Measurements from ENCODE around the gene ZBTB3. TPM values are rescaled to one million over a fixed set of nuclear protein-coding genes. Genes with fewer than 3 reads are reported as not detected.

ZBTB3 gene
- 14.1 and 17.4 TPM in 2 replicates for total RNA-seq

DNA sequence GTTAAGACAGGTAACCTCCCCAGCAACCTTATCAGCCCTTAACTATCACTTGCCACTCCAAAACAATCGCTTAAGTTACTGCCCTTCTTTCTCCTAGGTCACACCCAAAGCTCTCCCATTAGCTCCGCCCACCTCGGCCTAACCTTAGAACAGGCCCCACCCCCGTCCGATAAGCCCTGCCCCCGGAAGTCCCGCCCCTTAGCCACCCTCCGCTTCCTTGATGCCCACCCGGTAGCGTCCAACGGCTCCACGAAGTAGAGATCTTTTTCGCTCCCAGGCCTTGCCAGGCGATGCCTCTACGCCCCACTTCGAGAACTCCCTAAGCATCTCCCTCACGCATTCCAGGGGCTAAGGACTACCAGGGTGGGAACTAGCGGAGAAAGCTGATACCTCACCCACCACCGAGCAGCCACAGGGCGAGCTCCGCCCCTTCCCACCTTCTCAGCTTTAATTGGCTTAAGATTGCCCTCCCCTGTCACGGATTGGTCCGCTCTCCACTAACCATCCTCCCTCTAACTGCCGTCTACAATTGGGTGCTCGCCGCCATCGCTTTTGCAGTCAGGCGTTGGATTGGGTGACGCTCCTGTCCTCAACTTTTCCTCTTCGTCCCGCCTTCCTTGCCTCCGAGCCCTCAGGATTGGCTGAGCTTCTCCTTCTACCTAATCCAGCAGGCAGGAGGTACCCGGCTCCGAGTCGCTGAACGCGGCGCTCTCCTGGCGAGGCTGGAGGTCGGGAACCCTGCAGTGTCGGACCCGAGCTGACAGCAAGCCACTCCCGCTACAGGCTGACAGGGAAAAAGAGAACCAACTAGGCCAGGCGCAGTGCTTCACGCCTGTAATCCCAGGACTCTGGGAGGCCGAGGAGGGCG is at the start of gene ZBTB3:
TSS of gene ZBTB3 (minus strand) at position 425 of the 868 bp plus-strand sequence. CDS start 496 bp downstream, outside the sequence.

DNA sequence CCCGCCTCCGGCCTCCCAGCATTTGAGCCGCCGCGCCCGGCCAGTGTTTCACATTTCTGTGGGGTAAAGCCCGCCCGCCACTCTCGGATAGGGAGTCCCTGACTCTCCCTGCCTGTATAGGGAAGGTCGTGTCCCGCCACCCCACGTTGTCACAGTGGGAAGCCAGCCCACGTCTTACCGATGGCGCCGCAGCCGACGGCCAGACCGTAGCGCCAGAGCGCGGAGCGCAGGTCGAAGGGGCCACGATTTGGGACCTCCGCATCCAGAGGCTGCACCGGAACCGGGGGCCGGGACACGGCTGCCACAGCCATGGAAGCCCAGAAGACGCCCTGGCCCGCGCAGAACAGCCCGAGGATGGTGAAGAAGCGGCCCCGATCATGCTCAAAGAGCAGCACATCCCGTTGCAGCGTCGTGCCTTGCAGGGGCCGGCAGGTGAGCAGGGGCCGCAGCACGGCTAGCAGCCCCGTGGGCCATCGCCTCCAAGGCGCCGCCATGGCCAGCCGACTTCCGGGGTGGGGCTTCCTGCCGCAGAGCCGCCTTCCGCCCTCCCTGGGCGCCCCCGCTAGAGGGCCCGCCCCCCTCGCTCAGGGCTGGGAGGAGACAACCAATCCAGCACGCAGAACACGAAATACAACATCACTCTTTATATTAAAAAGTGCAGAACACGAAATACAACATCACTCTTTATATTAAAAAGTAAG is 37.7 kb upstream of the ZBTB3 start, which contains the start of gene TMEM223:
TSS of gene TMEM223 (minus strand) at position 506 of the 701 bp plus-strand sequence. CDS start at position 494, 12 bp downstream.

DNA sequence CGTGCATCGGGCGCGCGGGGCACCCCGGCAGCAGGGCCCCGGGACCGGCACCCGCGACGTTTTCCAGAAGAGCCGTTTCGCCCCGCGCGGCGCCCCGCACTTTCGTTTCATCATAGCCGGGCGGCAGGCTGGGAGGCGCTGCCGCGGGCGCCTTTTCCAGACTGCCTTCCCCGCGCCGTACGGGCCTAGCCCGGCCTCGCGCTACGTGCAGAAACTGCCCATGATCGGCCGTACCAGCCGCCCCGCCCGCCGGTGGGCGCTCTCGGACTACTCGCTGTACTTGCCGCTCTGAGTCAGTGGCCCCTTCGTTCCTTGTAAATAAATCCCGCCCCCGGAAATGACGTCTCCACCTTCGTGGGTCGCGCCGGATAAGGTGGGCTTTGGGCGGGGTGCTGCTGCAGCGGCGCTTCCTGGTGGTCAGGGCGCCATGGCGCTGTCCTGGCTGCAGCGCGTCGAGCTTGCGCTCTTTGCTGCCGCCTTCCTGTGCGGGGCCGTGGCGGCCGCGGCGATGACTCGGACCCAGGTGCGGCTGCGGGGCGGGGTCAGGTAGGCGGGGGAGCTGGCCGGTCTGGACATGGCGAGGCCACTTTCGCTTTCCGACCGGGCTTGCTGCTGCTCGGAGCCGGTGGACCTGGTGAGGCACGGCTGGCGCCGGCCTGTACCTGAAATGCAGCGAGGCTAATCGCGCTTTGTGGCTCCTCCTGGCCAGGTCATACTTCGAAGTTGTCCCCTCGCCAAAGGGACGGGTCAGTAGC is 33.2 kb upstream of the ZBTB3 start, which contains the start of gene TMEM179B:
TSS of gene TMEM179B (plus strand) at position 398 of the 755 bp plus-strand sequence. CDS start at position 428, 30 bp downstream.

DNA sequence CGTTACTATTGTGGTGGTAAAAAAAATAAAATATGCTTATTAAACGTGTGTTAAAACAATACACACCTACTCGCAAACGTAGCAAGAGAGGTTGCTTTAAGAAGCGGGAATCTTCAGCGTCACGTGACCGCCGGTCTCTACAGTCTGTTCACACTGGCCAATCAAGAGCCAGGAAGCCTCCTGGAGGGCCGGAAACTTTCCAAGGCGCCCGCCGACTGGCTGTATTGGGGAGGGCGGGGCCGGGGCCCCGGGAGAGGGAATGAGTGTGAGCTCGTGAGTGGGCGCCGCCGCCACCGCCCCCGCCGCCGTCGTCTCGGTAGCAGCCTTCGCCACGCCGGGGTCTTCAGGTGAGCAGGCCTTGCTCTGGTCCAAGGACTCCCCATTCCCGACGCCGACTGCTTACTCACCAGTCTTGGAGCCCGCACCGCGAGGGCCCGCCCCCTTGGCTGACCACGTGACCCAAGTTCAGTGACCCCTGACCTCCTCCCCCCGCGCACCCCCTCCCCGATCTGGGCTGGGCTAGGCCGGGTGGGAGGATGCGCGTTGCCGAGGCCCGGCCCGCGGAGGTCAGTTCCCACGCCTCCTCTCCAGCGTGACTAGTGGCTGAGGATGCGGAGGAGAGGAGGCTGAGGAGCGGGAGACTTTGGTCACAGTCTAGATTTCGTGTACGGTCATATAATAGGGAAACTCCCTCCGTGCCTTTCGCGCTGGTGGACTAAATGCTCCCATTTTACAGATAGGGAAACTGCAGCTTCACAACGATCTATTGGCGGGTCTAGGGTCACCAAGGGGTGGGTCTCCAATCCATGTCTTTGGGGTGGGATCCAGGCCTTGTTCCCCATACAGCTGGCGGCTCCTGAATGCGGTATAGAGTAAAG is 17.4 kb upstream of the ZBTB3 start, which contains the start of gene TAF6L:
TSS of gene TAF6L (plus strand) at position 253 of the 878 bp plus-strand sequence. CDS start 4,388 bp downstream, outside the sequence.

DNA sequence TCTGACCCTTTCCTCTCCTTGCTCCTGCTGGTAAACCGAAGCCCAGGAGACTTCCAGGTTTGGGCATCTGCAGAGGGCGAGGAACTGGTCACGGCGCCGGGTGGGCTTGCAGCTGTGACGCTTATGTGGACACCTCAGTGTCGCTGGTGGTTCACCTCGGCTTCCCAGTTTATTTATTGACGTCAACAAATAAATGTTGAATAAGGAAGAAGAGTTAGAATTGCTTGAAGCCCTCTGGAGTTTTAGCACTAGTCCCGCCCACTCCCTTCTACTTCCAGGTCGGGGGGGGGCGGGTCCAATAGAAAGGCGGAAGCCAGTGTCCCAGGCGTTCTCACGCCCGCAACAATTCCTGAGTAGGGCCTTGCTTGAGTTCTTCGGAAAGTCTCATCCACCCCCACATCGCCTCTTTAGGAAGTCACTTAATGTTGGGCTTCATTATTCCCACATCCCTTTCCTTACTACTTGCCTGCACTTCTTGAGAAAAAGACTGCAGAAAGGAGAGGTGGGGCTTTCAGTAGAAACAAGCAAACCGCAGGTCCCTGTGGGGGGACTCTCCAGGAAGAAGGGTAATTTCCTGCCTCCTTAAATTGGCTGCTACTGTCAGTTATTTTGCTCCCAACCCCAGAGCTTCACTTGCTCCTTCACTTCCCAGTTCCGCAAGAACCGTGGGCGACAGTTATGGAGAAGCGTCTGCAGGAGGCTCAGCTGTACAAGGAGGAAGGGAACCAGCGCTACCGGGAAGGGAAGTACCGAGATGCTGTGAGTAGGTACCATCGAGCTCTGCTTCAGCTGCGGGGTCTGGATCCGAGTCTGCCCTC is 25.6 kb downstream of the ZBTB3 start, which contains the start of gene TTC9C:
TSS of gene TTC9C (plus strand) at position 316 of the 818 bp plus-strand sequence. CDS start at position 679, 363 bp downstream.

DNA sequence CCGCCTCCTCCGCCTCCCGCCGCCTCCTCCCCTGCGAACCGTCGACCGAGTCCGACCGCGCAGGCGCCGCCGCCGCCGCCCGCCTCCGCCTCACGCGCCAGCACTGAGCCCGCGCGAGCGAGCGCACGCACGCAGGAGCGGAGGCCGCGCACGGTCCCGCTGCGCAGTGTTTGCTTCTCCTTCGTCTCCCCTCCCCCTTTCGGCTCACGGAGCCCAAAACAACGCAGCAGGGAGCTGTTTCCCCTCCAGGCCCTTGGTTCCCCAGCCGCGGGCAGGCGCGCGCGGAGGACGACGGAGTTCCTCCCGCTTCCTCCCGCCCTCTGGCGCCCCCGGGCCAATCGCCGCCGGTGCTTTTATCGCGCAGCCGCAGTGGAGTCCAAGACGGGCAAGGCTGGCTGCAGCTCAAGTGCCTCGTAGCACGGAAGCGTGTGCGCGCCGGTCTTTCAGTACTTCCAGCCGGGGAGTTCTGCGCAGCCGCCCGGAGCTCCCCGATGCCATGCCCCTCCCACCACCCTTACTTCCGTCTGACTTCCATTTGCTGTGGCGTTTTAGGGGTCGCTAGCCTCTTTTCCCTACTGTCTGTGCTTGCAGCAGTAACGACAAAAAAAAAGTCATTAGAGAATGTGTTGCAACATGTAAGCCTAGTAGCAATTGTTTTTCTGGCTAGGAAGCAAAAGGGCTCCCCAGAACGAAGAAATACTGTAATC is 26.6 kb downstream of the ZBTB3 start, which contains the start of gene HNRNPUL2:
TSS of gene HNRNPUL2 (minus strand) at position 293 of the 707 bp plus-strand sequence. CDS start 301 bp downstream, outside the sequence.

DNA sequence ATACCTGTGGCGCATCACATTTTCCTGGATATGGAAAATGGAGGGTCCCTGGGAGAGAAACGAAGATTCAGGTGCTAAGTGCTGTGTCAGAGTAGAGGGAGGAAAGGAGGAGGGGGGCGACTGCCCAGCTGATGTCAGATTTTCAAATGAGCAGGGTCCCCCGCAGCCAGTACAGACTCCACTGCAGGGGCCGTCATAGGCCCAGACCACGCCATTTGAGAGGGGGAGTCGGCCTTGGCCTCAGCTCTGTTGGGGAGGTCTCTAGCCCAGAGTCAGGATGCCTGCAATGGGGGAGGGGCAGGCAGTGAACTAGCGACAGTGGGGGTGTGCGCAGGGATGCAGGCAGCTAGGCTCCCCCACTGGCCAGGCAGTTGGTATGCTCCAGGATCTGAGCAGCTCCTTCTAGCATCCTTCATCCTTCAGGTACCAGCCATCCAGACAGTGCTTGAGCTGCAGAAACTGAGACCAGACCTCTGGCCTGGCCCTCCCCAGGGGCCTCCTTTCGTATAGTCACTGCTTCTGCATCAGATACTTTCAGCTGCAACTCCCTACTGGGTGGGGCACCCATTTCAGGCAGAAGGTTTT is 46.6 kb downstream of the ZBTB3 start, which contains the start of the genes BSCL2 and GNG3:
TSS of gene BSCL2 (minus strand) at position 148 of the 585 bp plus-strand sequence. CDS start 229 bp downstream, outside the sequence.
TSS of gene GNG3 (plus strand) at position 400 of the 585 bp plus-strand sequence. CDS start 620 bp downstream, outside the sequence.

Other genes with a start within 250 kb of the ZBTB3 start
- 867 and 944 TPM in 2 replicates for gene AHNAK, start 207.4 kb downstream of the ZBTB3 start, total RNA-seq
- 1,356 and 1,684 TPM in 2 replicates for gene EEF1G, start 180.3 kb downstream of the ZBTB3 start, total RNA-seq
- gene TUT1, start 162.6 kb downstream of the ZBTB3 start, total RNA-seq: 9.7 and 13.6 TPM in 2 replicates
- gene MTA2, start 152.3 kb downstream of the ZBTB3 start, total RNA-seq: 99.8 and 122 TPM in 2 replicates
- gene EML3, start 141.4 kb downstream of the ZBTB3 start, total RNA-seq: 24.0 and 33.6 TPM in 2 replicates
- gene ROM1, start 140.9 kb downstream of the ZBTB3 start, total RNA-seq: 3.9 and 4.6 TPM in 2 replicates
- gene B3GAT3, start 132.2 kb downstream of the ZBTB3 start, total RNA-seq: 26.5 and 48.8 TPM in 2 replicates
- 339 and 341 TPM in 2 replicates for gene GANAB, start 107.5 kb downstream of the ZBTB3 start, total RNA-seq
- 26.2 and 41.0 TPM in 2 replicates for gene INTS5, start 100.9 kb downstream of the ZBTB3 start, total RNA-seq
- gene C11orf98, start 89.0 kb downstream of the ZBTB3 start, total RNA-seq: 22.5 and 25.9 TPM in 2 replicates
- gene CSKMT, start 88.8 kb downstream of the ZBTB3 start, total RNA-seq: 5.2 and 7.8 TPM in 2 replicates
- 6.9 and 8.7 TPM in 2 replicates for gene UQCC3, start 82.5 kb downstream of the ZBTB3 start, total RNA-seq
- 4.3 and 6.1 TPM in 2 replicates for gene LBHD1, start 81.9 kb downstream of the ZBTB3 start, total RNA-seq
- 118 and 157 TPM in 2 replicates for gene UBXN1, start 75.1 kb downstream of the ZBTB3 start, total RNA-seq
- gene LRRN4CL, start 64.6 kb downstream of the ZBTB3 start, total RNA-seq: 68.9 and 89.6 TPM in 2 replicates
- gene BSCL2, start 46.7 kb downstream of the ZBTB3 start, total RNA-seq: 49.5 and 76.3 TPM in 2 replicates
- gene GNG3, start 46.5 kb downstream of the ZBTB3 start, total RNA-seq: 0.17 TPM in 1 of 2 replicates, not detected in the other
- 9.6 and 18.3 TPM in 2 replicates for gene HNRNPUL2, start 26.7 kb downstream of the ZBTB3 start, total RNA-seq
- gene TTC9C, start 25.7 kb downstream of the ZBTB3 start, total RNA-seq: 33.1 and 36.9 TPM in 2 replicates
- gene POLR2G, start 7.4 kb upstream of the ZBTB3 start, total RNA-seq: 41.0 and 73.6 TPM in 2 replicates
- 26.3 and 27.2 TPM in 2 replicates for gene TAF6L, start 17.2 kb upstream of the ZBTB3 start, total RNA-seq
- gene TMEM179B, start 33.2 kb upstream of the ZBTB3 start, total RNA-seq: 40.7 and 52.1 TPM in 2 replicates
- 14.7 and 19.0 TPM in 2 replicates for gene TMEM223, start 37.8 kb upstream of the ZBTB3 start, total RNA-seq
- gene NXF1, start 51.3 kb upstream of the ZBTB3 start, total RNA-seq: 23.7 and 30.3 TPM in 2 replicates
- gene STX5, start 77.9 kb upstream of the ZBTB3 start, total RNA-seq: 47.5 and 48.1 TPM in 2 replicates
- not detected in 2 replicates for gene TEX54, start 78.7 kb upstream of the ZBTB3 start, total RNA-seq
- gene WDR74, start 85.4 kb upstream of the ZBTB3 start, total RNA-seq: 26.3 and 48.0 TPM in 2 replicates
- gene SLC3A2, start 126.7 kb upstream of the ZBTB3 start, total RNA-seq: 172 and 241 TPM in 2 replicates
- not detected in 2 replicates for gene CHRM1, start 167.2 kb upstream of the ZBTB3 start, total RNA-seq
- gene SLC22A6, start 230.8 kb upstream of the ZBTB3 start, total RNA-seq: not detected in 2 replicates